Astrocyte (in vitro differentiated cells and primary cell): ENCODE results near the gene ATAD3A.

Source experiments
- EZH2 ChIP-seq: IDR thresholded peaks from 2 replicates; pipeline ENCODE4 v1.6.1; 2012; ENCODE audit warnings: mild to moderate bottlenecking, low read length, inconsistent platforms; ENCODE audit not compliant: insufficient read depth
- TF ChIP-seq, protein P1 (sequence below): IDR thresholded peaks from 2 replicates; pipeline ENCODE4 v1.5.1; 2011; ENCODE audit warnings: low read depth, mild to moderate bottlenecking, inconsistent platforms, low read length, moderate library complexity; ENCODE audit not compliant: insufficient read depth

DNA sequence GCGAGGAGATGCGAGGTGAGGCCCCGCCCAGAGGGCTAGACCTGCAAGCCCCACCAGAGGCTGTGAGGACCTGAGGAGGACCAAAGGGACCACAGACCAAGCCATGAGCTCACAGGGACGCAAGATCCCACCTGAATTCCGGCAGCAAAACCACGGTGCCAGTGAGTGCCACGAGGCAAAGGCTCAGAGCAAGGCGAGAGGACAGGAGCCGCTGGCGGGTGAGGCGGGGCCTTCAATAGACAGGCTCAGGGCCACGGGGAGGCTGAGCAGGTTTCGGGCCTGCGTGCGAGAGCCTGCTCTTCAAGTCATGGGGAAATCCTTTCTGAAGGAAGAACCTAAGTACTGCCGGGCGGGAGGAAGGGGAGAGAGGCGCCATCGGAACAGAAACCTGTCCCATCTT, 35.5 kb downstream of the ATAD3A start:
- TF ChIP-seq, protein P1, sequence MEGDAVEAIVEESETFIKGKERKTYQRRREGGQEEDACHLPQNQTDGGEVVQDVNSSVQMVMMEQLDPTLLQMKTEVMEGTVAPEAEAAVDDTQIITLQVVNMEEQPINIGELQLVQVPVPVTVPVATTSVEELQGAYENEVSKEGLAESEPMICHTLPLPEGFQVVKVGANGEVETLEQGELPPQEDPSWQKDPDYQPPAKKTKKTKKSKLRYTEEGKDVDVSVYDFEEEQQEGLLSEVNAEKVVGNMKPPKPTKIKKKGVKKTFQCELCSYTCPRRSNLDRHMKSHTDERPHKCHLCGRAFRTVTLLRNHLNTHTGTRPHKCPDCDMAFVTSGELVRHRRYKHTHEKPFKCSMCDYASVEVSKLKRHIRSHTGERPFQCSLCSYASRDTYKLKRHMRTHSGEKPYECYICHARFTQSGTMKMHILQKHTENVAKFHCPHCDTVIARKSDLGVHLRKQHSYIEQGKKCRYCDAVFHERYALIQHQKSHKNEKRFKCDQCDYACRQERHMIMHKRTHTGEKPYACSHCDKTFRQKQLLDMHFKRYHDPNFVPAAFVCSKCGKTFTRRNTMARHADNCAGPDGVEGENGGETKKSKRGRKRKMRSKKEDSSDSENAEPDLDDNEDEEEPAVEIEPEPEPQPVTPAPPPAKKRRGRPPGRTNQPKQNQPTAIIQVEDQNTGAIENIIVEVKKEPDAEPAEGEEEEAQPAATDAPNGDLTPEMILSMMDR, result no peak
- TF ChIP-seq EZH2, result no peak
